ENCODE measurements around the gene ALG10.
"Not testable (repeated sequence)": the region's sequence is repeated elsewhere in the genome, so short reads cannot be mapped to it uniquely, and the experiment has no call there.

Gene ALG10

DNA sequence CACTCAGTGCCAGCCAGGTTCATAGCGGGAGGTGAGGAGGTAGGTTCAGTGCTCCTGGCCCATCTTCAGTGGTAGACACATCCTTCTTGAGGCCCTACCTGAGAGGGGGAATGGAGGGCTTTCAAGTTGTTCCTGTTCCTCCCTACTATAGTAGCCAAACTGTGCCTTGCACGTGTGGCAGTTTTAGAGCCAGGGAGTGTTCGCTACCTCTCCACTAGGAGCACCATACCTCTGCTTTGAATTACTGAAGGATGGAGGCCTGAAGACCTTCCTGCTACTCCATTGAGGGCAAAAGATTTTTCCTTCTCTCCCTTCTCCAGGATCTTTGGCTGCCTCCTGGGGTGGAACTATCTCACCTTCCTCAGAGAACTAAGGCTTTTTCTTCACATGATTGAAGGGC is 5.9 kb upstream of the ALG10 start:
- no peak for DNase-seq (ENCODE audit: low read depth)
- no peak overlapping the region for H3K4me3 ChIP-seq (ENCODE audit: low read depth, low read length)
- TF ChIP-seq, protein P1, sequence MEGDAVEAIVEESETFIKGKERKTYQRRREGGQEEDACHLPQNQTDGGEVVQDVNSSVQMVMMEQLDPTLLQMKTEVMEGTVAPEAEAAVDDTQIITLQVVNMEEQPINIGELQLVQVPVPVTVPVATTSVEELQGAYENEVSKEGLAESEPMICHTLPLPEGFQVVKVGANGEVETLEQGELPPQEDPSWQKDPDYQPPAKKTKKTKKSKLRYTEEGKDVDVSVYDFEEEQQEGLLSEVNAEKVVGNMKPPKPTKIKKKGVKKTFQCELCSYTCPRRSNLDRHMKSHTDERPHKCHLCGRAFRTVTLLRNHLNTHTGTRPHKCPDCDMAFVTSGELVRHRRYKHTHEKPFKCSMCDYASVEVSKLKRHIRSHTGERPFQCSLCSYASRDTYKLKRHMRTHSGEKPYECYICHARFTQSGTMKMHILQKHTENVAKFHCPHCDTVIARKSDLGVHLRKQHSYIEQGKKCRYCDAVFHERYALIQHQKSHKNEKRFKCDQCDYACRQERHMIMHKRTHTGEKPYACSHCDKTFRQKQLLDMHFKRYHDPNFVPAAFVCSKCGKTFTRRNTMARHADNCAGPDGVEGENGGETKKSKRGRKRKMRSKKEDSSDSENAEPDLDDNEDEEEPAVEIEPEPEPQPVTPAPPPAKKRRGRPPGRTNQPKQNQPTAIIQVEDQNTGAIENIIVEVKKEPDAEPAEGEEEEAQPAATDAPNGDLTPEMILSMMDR (conservative IDR thresholded peaks at IDR 0.05; ENCODE audit: low read depth, low read length): peak; percentile 6

- TF ChIP-seq, protein P1 (conservative IDR thresholded peaks at IDR 0.05; ENCODE audit: low read depth, low read length): no peak
- DNase-seq (ENCODE audit: low read depth): no peak
- no peak overlapping the region for H3K4me3 ChIP-seq (ENCODE audit: low read depth, low read length)
Observed at GRCh38 chr12:34021071-34021470, 1.2 kb upstream of the ALG10 start.

- not testable (repeated sequence) for H3K4me3 ChIP-seq (ENCODE audit: low read depth, low read length)
- DNase-seq (ENCODE audit: low read depth): peak; percentile 10
Observed at GRCh38 chr12:34027661-34028060, 5.4 kb downstream of the ALG10 start.

DNA sequence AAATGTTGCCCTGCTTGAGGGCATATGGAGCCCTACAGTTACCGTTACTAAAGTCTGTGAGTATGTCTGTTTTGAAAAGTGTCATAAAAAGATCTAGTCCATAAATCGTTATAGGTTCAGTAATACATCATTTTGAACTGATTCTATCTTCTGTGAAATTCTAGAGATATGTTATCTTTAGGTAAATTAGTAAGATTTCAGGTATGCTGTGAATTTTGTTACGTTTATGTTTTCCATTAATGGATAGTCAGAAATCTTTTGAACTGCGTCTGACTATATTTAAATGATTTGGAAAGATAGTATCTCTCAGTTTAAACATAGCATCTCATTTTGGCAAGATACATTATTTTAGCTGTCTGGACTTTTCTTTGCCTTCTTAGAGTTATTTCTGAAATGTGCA is 8.3 kb downstream of the ALG10 start:
- TF ChIP-seq, protein P1 (conservative IDR thresholded peaks at IDR 0.05; ENCODE audit: low read depth, low read length): no peak

DNA sequence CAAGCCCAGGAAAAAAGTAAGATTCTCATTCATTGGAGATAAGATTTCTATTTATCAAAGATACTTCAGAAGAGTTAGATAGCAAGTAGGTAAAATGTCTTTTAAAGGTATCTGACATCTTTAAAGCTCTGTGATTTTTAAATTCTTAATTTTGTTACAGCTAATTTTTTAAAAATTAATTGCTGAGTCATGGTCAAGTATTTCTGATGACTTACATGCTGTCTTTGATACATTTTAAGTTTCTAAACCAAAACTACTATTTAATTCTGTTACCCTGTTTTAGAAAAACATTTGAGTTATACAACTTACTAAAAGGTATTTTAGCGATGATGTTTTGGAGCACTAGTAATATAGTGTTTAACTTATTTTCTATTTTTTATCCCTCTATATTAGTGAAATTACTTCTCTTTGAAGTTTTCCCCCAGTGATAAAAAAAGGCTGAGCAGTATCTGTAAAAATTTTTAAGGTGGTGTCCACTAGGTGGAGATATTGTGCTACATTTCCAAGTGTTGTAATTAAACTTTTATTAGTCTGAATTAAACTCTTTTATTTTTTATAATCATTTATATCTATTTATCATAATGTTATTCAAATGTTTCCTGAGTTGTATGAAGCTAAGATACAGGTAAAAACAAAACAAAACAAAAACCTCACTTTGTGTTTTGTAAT is 11.5 kb downstream of the ALG10 start:
- TF ChIP-seq, protein P1 (conservative IDR thresholded peaks at IDR 0.05; ENCODE audit: low read depth, low read length): peak; percentile 55
- no peak overlapping the region for H3K4me3 ChIP-seq (ENCODE audit: low read depth, low read length)
- peak; percentile 59 for DNase-seq (ENCODE audit: low read depth)

More for the DNA sequence above, 8.3 kb downstream of the ALG10 start:
- DNase-seq (ENCODE audit: low read depth): no peak
- no peak overlapping the region for H3K4me3 ChIP-seq (ENCODE audit: low read depth, low read length)

DNA sequence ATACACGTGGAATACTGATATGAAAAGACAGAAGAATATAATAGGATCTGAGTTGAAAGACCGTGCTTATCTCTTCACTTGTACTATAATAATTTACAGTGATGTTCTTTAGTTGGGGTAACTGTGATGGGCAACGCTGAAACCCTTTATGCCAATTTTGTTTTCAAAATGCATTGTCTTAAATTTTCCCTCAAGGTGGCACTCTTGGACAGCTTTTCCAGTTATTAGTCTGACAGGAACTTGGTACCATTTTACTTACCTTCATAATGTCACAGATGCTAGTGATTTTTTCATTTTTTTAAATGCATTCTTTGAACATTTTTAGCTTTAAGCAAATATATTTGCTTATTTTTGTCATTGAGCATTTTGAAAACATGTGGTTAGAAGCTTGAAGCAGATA is 16.1 kb downstream of the ALG10 start:
- DNase-seq (ENCODE audit: low read depth): peak; percentile 31
- not testable (repeated sequence) for H3K4me3 ChIP-seq (ENCODE audit: low read depth, low read length)
- TF ChIP-seq, protein P1 (conservative IDR thresholded peaks at IDR 0.05; ENCODE audit: low read depth, low read length): peak; percentile 21

GRCh38 chr12:34046570-34046969 is 24.3 kb downstream of the ALG10 start:
- DNase-seq (ENCODE audit: low read depth): no peak
- TF ChIP-seq, protein P1 (conservative IDR thresholded peaks at IDR 0.05; ENCODE audit: low read depth, low read length): no peak

DNA sequence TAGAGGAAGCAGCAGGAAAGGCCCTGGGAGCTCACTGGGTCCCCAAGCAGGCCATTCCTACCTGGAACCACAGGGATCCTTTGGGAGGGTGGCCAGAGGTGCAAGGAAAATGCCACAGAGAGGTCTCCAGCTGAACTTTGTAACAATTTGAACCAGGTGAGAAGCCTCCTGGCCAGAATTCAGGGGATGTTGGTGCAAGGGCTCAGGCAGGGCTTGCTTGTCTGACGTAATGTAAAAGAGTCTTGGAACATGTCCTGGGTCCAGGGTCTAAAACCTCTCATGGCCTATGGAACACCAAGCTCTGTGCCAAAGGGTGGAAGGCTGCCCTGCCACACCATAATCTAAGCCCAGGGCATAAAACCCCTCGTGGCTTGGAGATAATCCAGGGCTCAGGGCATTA is 25.6 kb downstream of the ALG10 start:
- not testable (repeated sequence) for H3K4me3 ChIP-seq (ENCODE audit: low read depth, low read length); DNase-seq (ENCODE audit: low read depth)

More at GRCh38 chr12:34046570-34046969, 24.3 kb downstream of the ALG10 start:
- H3K4me3 ChIP-seq (ENCODE audit: low read depth, low read length): no peak overlapping the region
